IMR-90 (cell line): ENCODE measurements around the gene ERLIN1. TPM values are rescaled to one million over a fixed set of nuclear protein-coding genes. Genes with fewer than 3 reads are reported as not detected.

ENCODE experiments used
- ATAC-seq: fragments of 200-7000 bp; cut with Tn5 transposase; 2 replicates; pipeline ENCODE4 v1.9.1; 2020; ENCODE audit warnings: low read depth, mild to moderate bottlenecking, moderate library complexity
- BruUV-seq: library from RNA; stranded (reverse); fragments of 400-500 nt; replicated peaks from 2 replicates; lab custom pipeline; 2021; lab: Mats Ljungman, UMichigan
- CTCF ChIA-PET: fragments of 300-600 bp; formaldehyde crosslinking; extraction: SDS; loops from one replicate; lab custom pipeline; 2021; ENCODE audit warnings: antibody characterized with exemption; lab: Yijun Ruan, JAX
- POLR2A ChIA-PET: fragments of 300-600 bp; sonication (Branson Sonifier 250); formaldehyde crosslinking; loops from one replicate; lab custom pipeline; 2022; ENCODE audit warnings: antibody characterized with exemption; ENCODE audit not compliant: unreplicated experiment; lab: Charles Lee
- DNase-seq: peaks from one replicate; pipeline ENCODE4 v3.0.0; 2013
- H2AFZ ChIP-seq: replicated peaks from 2 replicates; pipeline ENCODE3; 2013; ENCODE audit warnings: low read length, mild to moderate bottlenecking; ENCODE audit not compliant: poor library complexity
- H2AK5ac ChIP-seq: 2 replicates; pipeline ENCODE4 v1.6.1; 2013; ENCODE audit warnings: low read depth, low read length, inconsistent platforms
- H2AK9ac ChIP-seq: replicated peaks from 2 replicates; pipeline ENCODE3; 2013; ENCODE audit warnings: mild to moderate bottlenecking, low read depth, low read length, moderate library complexity; ENCODE audit not compliant: poor library complexity
- H2BK120ac ChIP-seq: 2 replicates; pipeline ENCODE4 v1.6.1; 2013; ENCODE audit warnings: low read depth, low read length, inconsistent platforms
- H2BK15ac ChIP-seq: 3 replicates; pipeline ENCODE4 v1.6.1; 2013; ENCODE audit warnings: low read depth, low read length, inconsistent platforms
- H2BK20ac ChIP-seq: 2 replicates; pipeline ENCODE4 v1.6.1; 2013; ENCODE audit warnings: low read depth, mild to moderate bottlenecking, inconsistent platforms, low read length, moderate library complexity
- H2BK5ac ChIP-seq: 2 replicates; pipeline ENCODE4 v1.6.1; 2013; ENCODE audit warnings: mild to moderate bottlenecking, low read depth, low read length, inconsistent platforms; ENCODE audit not compliant: poor library complexity, severe bottlenecking
- H3K14ac ChIP-seq: replicated peaks from 2 replicates; pipeline ENCODE4 v1.6.1; 2013; ENCODE audit warnings: low read depth, low read length, inconsistent platforms
- H3K18ac ChIP-seq: 2 replicates; pipeline ENCODE4 v1.6.1; 2013; ENCODE audit warnings: low read depth, low read length, control low read depth
- H3K23ac ChIP-seq: 2 replicates; pipeline ENCODE4 v1.6.1; 2013; ENCODE audit warnings: low read depth, low read length, inconsistent platforms
- H3K27ac ChIP-seq: 2 replicates; pipeline ENCODE4 v1.5.1; 2013; ENCODE audit warnings: mild to moderate bottlenecking, control low read depth, low read length; ENCODE audit not compliant: insufficient read depth
- H3K27me3 ChIP-seq: 2 replicates; pipeline ENCODE4 v1.6.1; 2013; ENCODE audit warnings: low read length; ENCODE audit not compliant: control insufficient read depth, insufficient read depth
- H3K36me3 ChIP-seq: 2 replicates; pipeline ENCODE4 v1.6.1; 2013; ENCODE audit warnings: low read length, mixed read lengths; ENCODE audit not compliant: control insufficient read depth, insufficient read depth
- H3K4ac ChIP-seq: 2 replicates; pipeline ENCODE4 v1.6.1; 2013; ENCODE audit warnings: low read depth, low read length, inconsistent platforms
- H3K4me1 ChIP-seq: 2 replicates; pipeline ENCODE4 v1.6.1; 2013; ENCODE audit warnings: low read length, mixed read lengths; ENCODE audit not compliant: control insufficient read depth, insufficient read depth
- H3K4me2 ChIP-seq: 2 replicates; pipeline ENCODE4 v1.6.1; 2013; ENCODE audit warnings: low read depth, mild to moderate bottlenecking, control low read depth, low read length, moderate library complexity
- H3K4me3 ChIP-seq: 2 replicates; pipeline ENCODE4 v1.5.1; 2013; ENCODE audit warnings: low read depth, mild to moderate bottlenecking, control low read depth, low read length, moderate library complexity; ENCODE audit not compliant: insufficient read depth
- H3K56ac ChIP-seq: 2 replicates; pipeline ENCODE4 v1.6.1; 2013; ENCODE audit warnings: low read length, inconsistent platforms; ENCODE audit not compliant: insufficient read depth; ENCODE audit errors: extremely low read depth
- H3K79me1 ChIP-seq, 2 experiments: 2 replicates each; pipeline ENCODE4 v1.6.1; 2013; ENCODE audit warnings: low read length in 2 of 2, inconsistent platforms in 1 of 2, low read depth in 1 of 2
- H3K9ac ChIP-seq: 2 replicates; pipeline ENCODE4 v1.6.1; 2013; ENCODE audit warnings: low read depth, low read length, control low read depth
- H3K9me1 ChIP-seq: 2 replicates; pipeline ENCODE4 v1.6.1; 2013; ENCODE audit warnings: low read length, inconsistent platforms; ENCODE audit not compliant: insufficient read depth
- H3K9me3 ChIP-seq: 2 replicates; pipeline ENCODE4 v1.6.1; 2013; ENCODE audit warnings: low read length; ENCODE audit not compliant: control insufficient read depth, insufficient read depth
- H4K20me1 ChIP-seq: 2 replicates; pipeline ENCODE4 v1.6.1; 2013; ENCODE audit warnings: low read length, inconsistent platforms; ENCODE audit not compliant: insufficient read depth
- H4K5ac ChIP-seq: 2 replicates; pipeline ENCODE4 v1.6.1; 2013; ENCODE audit warnings: mild to moderate bottlenecking, low read depth, low read length, control low read depth
- H4K8ac ChIP-seq, 2 experiments: 2 replicates each; pipeline ENCODE4 v1.6.1; 2013; ENCODE audit warnings: low read depth in 2 of 2, low read length in 2 of 2, control low read depth in 1 of 2, inconsistent platforms in 1 of 2
- H4K91ac ChIP-seq: 2 replicates; pipeline ENCODE4 v1.6.1; 2013; ENCODE audit warnings: low read depth, low read length, inconsistent platforms; ENCODE audit not compliant: insufficient read depth
- BHLHE40 ChIP-seq: fragments of 150-350 bp; IDR thresholded peaks from 2 replicates; pipeline ENCODE4 v1.6.1; 2016; ENCODE audit warnings: mild to moderate bottlenecking, low read depth, low read length
- CEBPB ChIP-seq: IDR thresholded peaks from 2 replicates; pipeline ENCODE4 v1.6.1; 2012; ENCODE audit warnings: low read depth, low read length, improper control_type of control experiment
- CHD1 ChIP-seq: IDR thresholded peaks from 2 replicates; pipeline ENCODE4 v1.6.1; 2012; ENCODE audit warnings: low read depth, low read length, improper control_type of control experiment
- ELK1 ChIP-seq: fragments of 150-350 bp; IDR thresholded peaks from 2 replicates; pipeline ENCODE4 v1.6.1; 2016; ENCODE audit warnings: low read depth, mild to moderate bottlenecking, low read length, moderate library complexity, borderline replicate concordance
- FOS ChIP-seq: fragments of 150-350 bp; IDR thresholded peaks from 2 replicates; pipeline ENCODE4 v1.6.1; 2016; ENCODE audit warnings: low read depth, low read length
- MAFK ChIP-seq: IDR thresholded peaks from 2 replicates; pipeline ENCODE4 v1.6.1; 2012; ENCODE audit warnings: low read depth, low read length, improper control_type of control experiment
- MAZ ChIP-seq: IDR thresholded peaks from 2 replicates; pipeline ENCODE4 v1.6.1; 2012; ENCODE audit warnings: low read depth, mild to moderate bottlenecking, low read length, improper control_type of control experiment, moderate library complexity, borderline replicate concordance
- MXI1 ChIP-seq: IDR thresholded peaks from 2 replicates; pipeline ENCODE4 v1.6.1; 2012; ENCODE audit warnings: low read depth, mild to moderate bottlenecking, low read length, moderate library complexity, borderline replicate concordance
- NFE2L2 ChIP-seq: fragments of 150-350 bp; IDR thresholded peaks from 2 replicates; pipeline ENCODE4 v1.6.1; 2016; ENCODE audit warnings: low read depth, mild to moderate bottlenecking, low read length
- POLR2A ChIP-seq: IDR thresholded peaks from 2 replicates; pipeline ENCODE4 v1.6.1; 2012; ENCODE audit warnings: mild to moderate bottlenecking, low read depth, low read length
- RAD21 ChIP-seq: IDR thresholded peaks from 2 replicates; pipeline ENCODE4 v1.6.1; 2012; ENCODE audit warnings: low read length, improper control_type of control experiment
- RCOR1 ChIP-seq: IDR thresholded peaks from 2 replicates; pipeline ENCODE4 v1.6.1; 2012; ENCODE audit warnings: mild to moderate bottlenecking, low read length, improper control_type of control experiment; ENCODE audit not compliant: insufficient replicate concordance
- RFX5 ChIP-seq: IDR thresholded peaks from 2 replicates; pipeline ENCODE4 v1.8.0; 2012; ENCODE audit warnings: low read depth, mild to moderate bottlenecking, low read length, moderate library complexity
- SMC3 ChIP-seq: fragments of 150-350 bp; IDR thresholded peaks from 2 replicates; pipeline ENCODE4 v1.6.1; 2016; ENCODE audit warnings: low read depth, mild to moderate bottlenecking, antibody characterized with exemption, low read length, moderate library complexity
- WGBS, 2 experiments: methylation state at CpG; one replicate each; pipeline versions ENCODE4 v1.1.5 to v1.1.7; 2013; ENCODE audit warnings: missing lambda C conversion rate in 2 of 2; ENCODE audit not compliant: insufficient read length in 1 of 2; ENCODE audit errors: extremely low coverage in 2 of 2; 5-methylcytosine and 5-hydroxymethylcytosine counted together
- dilution Hi-C: fragments of 300-500 bp; cut with HindIII; formaldehyde crosslinking; loops from one replicate; pipeline ENCODE4 v1.14.3; 2018; ENCODE audit warnings: low sequenced_read_pairs; ENCODE audit not compliant: unreplicated experiment
- in situ Hi-C: fragments of 300-500 bp; cut with MboI; formaldehyde crosslinking; loops from 3 replicates; pipeline ENCODE4 v1.14.3; 2019; ENCODE audit warnings: low sequenced_read_pairs, inconsistent platforms, mixed read lengths
- intact Hi-C: fragments of 100-400 bp; cut with micrococcal nuclease; formaldehyde crosslinking; loops from 2 replicates; pipeline ENCODE4 v1.10.0; 2022
- polyA plus RNA-seq, 3 experiments: library from polyadenylated mRNA; depleted of rRNA; stranded (reverse); fragments of >200 nt; gene quantifications; 2 replicates each; pipeline ENCODE4 v1.2.3, GENCODE V29; 2012; ENCODE audit warnings: low replicate concordance in 1 of 3
- total RNA-seq: library from RNA; depleted of rRNA; stranded (reverse); fragments of >200 nt; gene quantifications from 2 replicates; pipeline ENCODE4 v1.2.3, GENCODE V29; 2012
- TF ChIP-seq, protein P1 (sequence below): fragments of 150-350 bp; IDR thresholded peaks from 2 replicates; pipeline ENCODE4 v1.6.1; 2017; ENCODE audit warnings: mild to moderate bottlenecking, antibody characterized with exemption, low read length, low read depth
- TF ChIP-seq, protein P2 (sequence below): conservative IDR thresholded peaks from 2 replicates; pipeline ENCODE4 v1.5.1; 2012; ENCODE audit warnings: mild to moderate bottlenecking, low read depth, low read length, improper control_type of control experiment

The ERLIN1 gene
- total and polyA plus RNA-seq, 2 of the 4 experiments (the other 2 are of a cell fraction) = 31.5 to 33.9 TPM

DNA sequence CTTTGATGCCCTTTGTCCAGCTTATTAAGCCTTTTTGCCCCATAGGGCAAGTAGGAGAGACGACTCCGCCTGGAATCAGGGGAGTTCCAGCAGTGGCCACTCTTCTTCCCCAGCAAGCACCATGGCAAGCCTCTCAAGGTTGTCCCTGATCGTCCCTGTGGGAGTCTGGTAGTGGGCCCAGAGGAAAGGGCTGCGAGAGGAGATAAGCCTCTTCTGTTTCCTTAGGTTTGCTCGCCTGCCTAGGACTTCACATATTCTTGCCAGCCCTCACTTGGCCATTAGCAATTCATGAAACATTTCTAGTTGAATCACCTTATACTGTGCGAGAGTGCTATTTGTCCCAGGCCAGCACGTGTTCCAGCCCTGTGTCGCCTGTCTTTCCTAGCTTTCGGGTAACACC is 56.4 kb downstream of the ERLIN1 start:
- Histone ChIP-seq H3K79me1 (no peaks in the 10 kb centered on the region), H3K4ac (no peak overlapping the region), H2BK120ac (no peak overlapping the region), H3K36me3 (no peaks in the 10 kb centered on the region), H2BK15ac (no peak overlapping the region), H3K56ac (no peak overlapping the region), H2BK5ac (no peak overlapping the region), H4K5ac (no peak overlapping the region), H3K9me1 (no peaks in the 10 kb centered on the region), H3K4me1 (no peaks in the 10 kb centered on the region), H3K18ac (no peak overlapping the region), H3K23ac (no peak overlapping the region), H4K8ac (no peak overlapping the region), H2AK5ac (no peak overlapping the region), H3K27ac (no peak overlapping the region), H4K20me1 (no peaks in the 10 kb centered on the region), H3K27me3 (peaks cover 10% of the 10 kb centered on the region), H4K91ac (no peak overlapping the region), H3K9me3 (no peaks in the 10 kb centered on the region), H2AK9ac (no peak overlapping the region), H3K14ac (no peak overlapping the region), H2AFZ (no peak overlapping the region), H2BK20ac (no peak overlapping the region), H3K4me2 (no peak overlapping the region), H3K4me3 (no peak overlapping the region), H3K9ac (no peak overlapping the region)
- no CpG with 5 or more reads among the region's 9 CpGs for WGBS, 2 experiments
- ATAC-seq (no peak), DNase-seq (no peak)
- ChIA-PET CTCF (interaction anchor here (1.6 kb wide), 1 partner anchor 11 kb away, joined by 11 read pairs; no protein-coding TSS in a partner anchor), POLR2A (interaction anchor here (0.6 kb wide), 1 partner anchor 551 kb away, joined by 4 read pairs; no protein-coding TSS in a partner anchor)
- TF ChIP-seq CHD1 = no peak
- TF ChIP-seq, protein P1, sequence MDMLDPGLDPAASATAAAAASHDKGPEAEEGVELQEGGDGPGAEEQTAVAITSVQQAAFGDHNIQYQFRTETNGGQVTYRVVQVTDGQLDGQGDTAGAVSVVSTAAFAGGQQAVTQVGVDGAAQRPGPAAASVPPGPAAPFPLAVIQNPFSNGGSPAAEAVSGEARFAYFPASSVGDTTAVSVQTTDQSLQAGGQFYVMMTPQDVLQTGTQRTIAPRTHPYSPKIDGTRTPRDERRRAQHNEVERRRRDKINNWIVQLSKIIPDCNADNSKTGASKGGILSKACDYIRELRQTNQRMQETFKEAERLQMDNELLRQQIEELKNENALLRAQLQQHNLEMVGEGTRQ = no peak
- TF ChIP-seq POLR2A = no peak
- no peak for TF ChIP-seq MXI1
- TF ChIP-seq CEBPB = no peak
- no peak for TF ChIP-seq MAFK
- TF ChIP-seq FOS = no peak
- no peak for TF ChIP-seq RFX5
- no peak for TF ChIP-seq ELK1
- TF ChIP-seq RCOR1 = no peak
- no peak for TF ChIP-seq SMC3
- no peak for TF ChIP-seq BHLHE40
- no peak for TF ChIP-seq MAZ
- TF ChIP-seq, protein P2, sequence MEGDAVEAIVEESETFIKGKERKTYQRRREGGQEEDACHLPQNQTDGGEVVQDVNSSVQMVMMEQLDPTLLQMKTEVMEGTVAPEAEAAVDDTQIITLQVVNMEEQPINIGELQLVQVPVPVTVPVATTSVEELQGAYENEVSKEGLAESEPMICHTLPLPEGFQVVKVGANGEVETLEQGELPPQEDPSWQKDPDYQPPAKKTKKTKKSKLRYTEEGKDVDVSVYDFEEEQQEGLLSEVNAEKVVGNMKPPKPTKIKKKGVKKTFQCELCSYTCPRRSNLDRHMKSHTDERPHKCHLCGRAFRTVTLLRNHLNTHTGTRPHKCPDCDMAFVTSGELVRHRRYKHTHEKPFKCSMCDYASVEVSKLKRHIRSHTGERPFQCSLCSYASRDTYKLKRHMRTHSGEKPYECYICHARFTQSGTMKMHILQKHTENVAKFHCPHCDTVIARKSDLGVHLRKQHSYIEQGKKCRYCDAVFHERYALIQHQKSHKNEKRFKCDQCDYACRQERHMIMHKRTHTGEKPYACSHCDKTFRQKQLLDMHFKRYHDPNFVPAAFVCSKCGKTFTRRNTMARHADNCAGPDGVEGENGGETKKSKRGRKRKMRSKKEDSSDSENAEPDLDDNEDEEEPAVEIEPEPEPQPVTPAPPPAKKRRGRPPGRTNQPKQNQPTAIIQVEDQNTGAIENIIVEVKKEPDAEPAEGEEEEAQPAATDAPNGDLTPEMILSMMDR = no peak
- TF ChIP-seq NFE2L2 = no peak
- TF ChIP-seq RAD21 = no peak
- BruUV-seq = no TSS peak
- dilution Hi-C loops (no loop called here), in situ Hi-C loops (no loop called here), intact Hi-C loops (no loop called here)
